ENCODE measurements around the gene DOC2B. TPM values are rescaled to one million over a fixed set of nuclear protein-coding genes. Genes with fewer than 3 reads are reported as not detected.
A peak's percentile ranks its signal among the peaks of the same experiment; 100 is the strongest.
"Not testable (repeated sequence)": the region's sequence is repeated elsewhere in the genome, so short reads cannot be mapped to it uniquely, and the experiment has no call there.

The DOC2B gene
- total RNA-seq, 1 donor from 2014 or later = 3.9 TPM

GRCh38 chr17:172401-172800, 9.0 kb downstream of the DOC2B start:
- ATAC-seq (no peak), DNase-seq (no peak)
- intact Hi-C loops (cut with micrococcal nuclease) = no loop called here

GRCh38 chr17:171871-172270, 9.6 kb downstream of the DOC2B start:
- ATAC-seq (no peak), DNase-seq (no peak)
- intact Hi-C loops (cut with micrococcal nuclease) = no loop called here

GRCh38 chr17:170130-170670, 11.2 kb downstream of the DOC2B start:
- ATAC-seq (no peak), DNase-seq (no peak)
- intact Hi-C loops (cut with micrococcal nuclease) = no loop called here

GRCh38 chr17:168614-169013, 12.8 kb downstream of the DOC2B start:
- DNase-seq; ATAC-seq; intact Hi-C loops (cut with micrococcal nuclease): not testable (repeated sequence)

GRCh38 chr17:165939-166338, 15.5 kb downstream of the DOC2B start:
- no peak for DNase-seq
- intact Hi-C loops (cut with micrococcal nuclease) = no loop called here
- no peak for ATAC-seq

GRCh38 chr17:164303-165235, 16.9 kb downstream of the DOC2B start:
- peak; percentile 77 for ATAC-seq
- intact Hi-C loops (cut with micrococcal nuclease) = no loop called here
- peak; percentile 55 for DNase-seq

- no peak for ATAC-seq
- intact Hi-C loops (cut with micrococcal nuclease) = no loop called here
- no peak for DNase-seq
Measured at GRCh38 chr17:163514-164098, 17.8 kb downstream of the DOC2B start.

- no peak for ATAC-seq
- no peak for DNase-seq
- intact Hi-C loops (cut with micrococcal nuclease) = no loop called here
Measured at GRCh38 chr17:162689-163088, 18.8 kb downstream of the DOC2B start.

GRCh38 chr17:161481-161880, 20.0 kb downstream of the DOC2B start:
- intact Hi-C loops (cut with micrococcal nuclease) = no loop called here
- DNase-seq = no peak
- no peak for ATAC-seq

GRCh38 chr17:160336-160735, 21.1 kb downstream of the DOC2B start:
- intact Hi-C loops (cut with micrococcal nuclease) = no loop called here
- DNase-seq (no peak), ATAC-seq (no peak)

GRCh38 chr17:159609-160008, 21.8 kb downstream of the DOC2B start:
- intact Hi-C loops (cut with micrococcal nuclease) = no loop called here
- ATAC-seq = no peak

GRCh38 chr17:158379-158778, 23.1 kb downstream of the DOC2B start:
- intact Hi-C loops (cut with micrococcal nuclease) = no loop called here
- DNase-seq (peak; percentile 6), ATAC-seq (no peak)

More at GRCh38 chr17:159609-160008, 21.8 kb downstream of the DOC2B start:
- DNase-seq = no peak

GRCh38 chr17:157901-158300, 23.5 kb downstream of the DOC2B start:
- no peak for ATAC-seq
- no peak for DNase-seq
- intact Hi-C loops (cut with micrococcal nuclease) = no loop called here

- DNase-seq (peak; percentile 17), ATAC-seq (no peak)
- intact Hi-C loops (cut with micrococcal nuclease) = no loop called here
Measured at GRCh38 chr17:156946-157345, 24.5 kb downstream of the DOC2B start.

- intact Hi-C loops (cut with micrococcal nuclease) = no loop called here
- ATAC-seq (no peak), DNase-seq (peak; percentile 12)
Measured at GRCh38 chr17:156094-156621, 25.3 kb downstream of the DOC2B start.

GRCh38 chr17:155576-155975, 25.9 kb downstream of the DOC2B start:
- DNase-seq (peak; percentile 13), ATAC-seq (no peak)
- intact Hi-C loops (cut with micrococcal nuclease) = no loop called here

- intact Hi-C loops (cut with micrococcal nuclease) = no loop called here
- ATAC-seq (no peak), DNase-seq (no peak)
Measured at GRCh38 chr17:153851-154250, 27.6 kb downstream of the DOC2B start.

- intact Hi-C loops (cut with micrococcal nuclease) = no loop called here
- ATAC-seq (no peak), DNase-seq (peak; percentile 14)
Measured at GRCh38 chr17:152860-153420, 28.5 kb downstream of the DOC2B start.

GRCh38 chr17:151886-152859, 29.3 kb downstream of the DOC2B start:
- ATAC-seq (no peak), DNase-seq (peak; percentile 13)
- intact Hi-C loops (cut with micrococcal nuclease) = no loop called here

Measured in left ventricle myocardium superior (tissue), 1 donor.